MM.1S (cell line): ENCODE data around the gene ZNF768.

Source experiments
- DNase-seq: peaks from one replicate; pipeline ENCODE4 v3.0.0-alpha.2; 2015
- H2AFZ ChIP-seq: fragments of 300-600 bp; sonication (generic); 2 replicates; pipeline ENCODE4 v1.6.0; 2016; ENCODE audit warnings: antibody characterized with exemption, low read length
- H3F3A ChIP-seq: fragments of 300-600 bp; sonication (generic); 2 replicates; pipeline ENCODE4 v1.6.1; 2016; ENCODE audit warnings: mild to moderate bottlenecking, antibody characterized with exemption, low read length, moderate library complexity, mixed read lengths; ENCODE audit not compliant: insufficient read depth
- H3K27ac ChIP-seq: fragments of 300-600 bp; sonication (generic); 2 replicates; pipeline ENCODE4 v1.5.1; 2016; ENCODE audit warnings: mild to moderate bottlenecking, low read length
- H3K27me3 ChIP-seq: fragments of 300-600 bp; sonication (generic); replicated peaks from 2 replicates; pipeline ENCODE4 v1.6.0; 2016; ENCODE audit warnings: low read length; ENCODE audit not compliant: insufficient read depth
- H3K36me3 ChIP-seq: fragments of 300-600 bp; sonication (generic); replicated peaks from 2 replicates; pipeline ENCODE4 v1.6.1; 2016; ENCODE audit warnings: mild to moderate bottlenecking, low read length, mixed read lengths; ENCODE audit not compliant: insufficient read depth
- H3K4me1 ChIP-seq: fragments of 300-600 bp; sonication (generic); 2 replicates; pipeline ENCODE4 v1.6.1; 2016; ENCODE audit warnings: low read length, mixed read lengths
- H3K4me2 ChIP-seq: fragments of 300-600 bp; sonication (generic); 2 replicates; pipeline ENCODE4 v1.6.0; 2016; ENCODE audit warnings: low read depth, low read length
- H3K4me3 ChIP-seq: fragments of 300-600 bp; sonication (generic); 2 replicates; pipeline ENCODE4 v1.5.1; 2016; ENCODE audit warnings: low read length, mixed read lengths
- H3K79me2 ChIP-seq: fragments of 300-600 bp; sonication (generic); 2 replicates; pipeline ENCODE4 v1.6.1; 2016; ENCODE audit warnings: mixed run types, low read length, mixed read lengths
- H3K9ac ChIP-seq: fragments of 300-600 bp; sonication (generic); 2 replicates; pipeline ENCODE4 v1.6.1; 2016; ENCODE audit warnings: low read length, mixed read lengths
- H3K9me2 ChIP-seq: fragments of 300-600 bp; sonication (generic); replicated peaks from 2 replicates; pipeline ENCODE4 v1.6.1; 2016; ENCODE audit warnings: mild to moderate bottlenecking, low read length, mixed read lengths; ENCODE audit not compliant: insufficient read depth
- H3K9me3 ChIP-seq: fragments of 300-600 bp; sonication (generic); replicated peaks from 2 replicates; pipeline ENCODE4 v1.6.1; 2016; ENCODE audit warnings: mild to moderate bottlenecking, low read length, mixed read lengths; ENCODE audit not compliant: insufficient read depth
- H4K20me1 ChIP-seq: fragments of 300-600 bp; sonication (generic); 2 replicates; pipeline ENCODE4 v1.6.1; 2016; ENCODE audit warnings: mild to moderate bottlenecking, low read length, moderate library complexity, mixed read lengths; ENCODE audit not compliant: insufficient read depth
- EZH2 ChIP-seq: fragments of 300-600 bp; sonication (generic); optimal IDR thresholded peaks from 2 replicates; pipeline ENCODE3; 2017; ENCODE audit warnings: low read depth, mild to moderate bottlenecking, antibody characterized with exemption, low read length, mixed read lengths
- EZH2phosphoT487 ChIP-seq: fragments of 300-600 bp; sonication (generic); IDR thresholded peaks from 2 replicates; pipeline ENCODE4 v1.6.1; 2018; ENCODE audit warnings: antibody characterized with exemption, low read length
- TF ChIP-seq, protein P1 (sequence below): fragments of 300-600 bp; sonication (generic); IDR thresholded peaks from 2 replicates; pipeline ENCODE4 v1.5.1; 2016; ENCODE audit warnings: antibody characterized with exemption, low read length, mixed read lengths

Gene ZNF768

DNA sequence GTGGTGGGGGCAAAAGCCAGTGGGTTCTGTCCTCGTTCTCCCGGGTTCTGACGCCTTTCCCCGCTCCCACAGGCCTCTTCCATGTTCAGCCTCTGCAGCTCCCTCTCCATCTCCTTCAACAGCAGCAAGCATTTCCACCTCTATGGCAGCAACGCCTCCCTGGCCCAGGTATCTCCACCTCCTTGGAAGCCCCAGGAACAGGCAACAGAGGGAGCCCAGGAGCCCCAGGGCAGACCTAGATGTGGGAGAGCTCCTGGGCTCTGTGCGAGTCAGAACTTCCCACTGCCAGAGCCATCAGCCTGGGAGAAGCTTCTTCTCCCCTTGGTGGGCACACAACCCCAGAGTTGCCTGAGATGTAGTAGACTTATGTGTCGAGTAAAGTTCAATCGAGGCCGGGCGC, 7.8 kb downstream of the ZNF768 start:
- no peak for DNase-seq
- Histone ChIP-seq H4K20me1 (no peaks in the 10 kb centered on the region), H3F3A (no peaks in the 10 kb centered on the region; the same call in 1 of the 2 replicates), H2AFZ (no peak overlapping the region), H3K27ac (no peak overlapping the region), H3K4me3 (no peak overlapping the region), H3K79me2 (no peaks in the 10 kb centered on the region), H3K9ac (no peak overlapping the region), H3K9me2 (no peaks in the 10 kb centered on the region), H3K4me1 (no peaks in the 10 kb centered on the region), H3K4me2 (no peak overlapping the region), H3K36me3 (no peaks in the 10 kb centered on the region), H3K9me3 (no peaks in the 10 kb centered on the region), H3K27me3 (no peaks in the 10 kb centered on the region)
- TF ChIP-seq EZH2phosphoT487 (no peak), EZH2 (no peak)
- TF ChIP-seq, protein P1, sequence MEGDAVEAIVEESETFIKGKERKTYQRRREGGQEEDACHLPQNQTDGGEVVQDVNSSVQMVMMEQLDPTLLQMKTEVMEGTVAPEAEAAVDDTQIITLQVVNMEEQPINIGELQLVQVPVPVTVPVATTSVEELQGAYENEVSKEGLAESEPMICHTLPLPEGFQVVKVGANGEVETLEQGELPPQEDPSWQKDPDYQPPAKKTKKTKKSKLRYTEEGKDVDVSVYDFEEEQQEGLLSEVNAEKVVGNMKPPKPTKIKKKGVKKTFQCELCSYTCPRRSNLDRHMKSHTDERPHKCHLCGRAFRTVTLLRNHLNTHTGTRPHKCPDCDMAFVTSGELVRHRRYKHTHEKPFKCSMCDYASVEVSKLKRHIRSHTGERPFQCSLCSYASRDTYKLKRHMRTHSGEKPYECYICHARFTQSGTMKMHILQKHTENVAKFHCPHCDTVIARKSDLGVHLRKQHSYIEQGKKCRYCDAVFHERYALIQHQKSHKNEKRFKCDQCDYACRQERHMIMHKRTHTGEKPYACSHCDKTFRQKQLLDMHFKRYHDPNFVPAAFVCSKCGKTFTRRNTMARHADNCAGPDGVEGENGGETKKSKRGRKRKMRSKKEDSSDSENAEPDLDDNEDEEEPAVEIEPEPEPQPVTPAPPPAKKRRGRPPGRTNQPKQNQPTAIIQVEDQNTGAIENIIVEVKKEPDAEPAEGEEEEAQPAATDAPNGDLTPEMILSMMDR: no peak

DNA sequence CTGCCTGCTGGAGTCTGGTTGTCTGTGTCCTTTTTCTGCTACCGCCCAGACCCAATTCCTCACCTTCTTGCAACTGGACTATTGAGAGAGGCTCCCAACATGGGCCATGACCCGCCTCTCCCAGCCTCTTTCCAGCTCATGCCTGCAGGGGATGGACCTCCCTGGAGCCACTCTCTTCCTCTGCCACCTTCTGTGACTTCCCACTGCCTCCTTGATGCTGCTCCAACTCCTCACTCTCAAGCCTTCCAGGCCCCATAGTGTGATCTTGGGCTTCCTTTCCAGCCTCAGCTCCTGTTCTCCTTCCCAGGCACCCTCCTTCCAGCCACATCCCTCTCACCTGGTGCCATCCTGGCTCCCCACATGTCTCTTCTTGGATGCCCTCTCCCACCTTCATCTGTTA, 11.1 kb downstream of the ZNF768 start:
- H3K9me3 ChIP-seq: no peaks in the 10 kb centered on the region
- no peak overlapping the region for H3K9ac ChIP-seq
- TF ChIP-seq, protein P1: no peak
- no peak for TF ChIP-seq EZH2
- no peak for TF ChIP-seq EZH2phosphoT487
- H2AFZ ChIP-seq: no peak overlapping the region
- no peaks in the 10 kb centered on the region for H3K79me2 ChIP-seq
- no peaks in the 10 kb centered on the region for H3K27me3 ChIP-seq
- H4K20me1 ChIP-seq: no peaks in the 10 kb centered on the region
- no peaks in the 10 kb centered on the region for H3K4me1 ChIP-seq
- no peaks in the 10 kb centered on the region for H3K9me2 ChIP-seq
- no peaks in the 10 kb centered on the region for H3K36me3 ChIP-seq
- H3K4me3 ChIP-seq: no peak overlapping the region
- H3F3A ChIP-seq: no peaks in the 10 kb centered on the region
- H3K27ac ChIP-seq: no peak overlapping the region
- no peak overlapping the region for H3K4me2 ChIP-seq
- DNase-seq: no peak

DNA sequence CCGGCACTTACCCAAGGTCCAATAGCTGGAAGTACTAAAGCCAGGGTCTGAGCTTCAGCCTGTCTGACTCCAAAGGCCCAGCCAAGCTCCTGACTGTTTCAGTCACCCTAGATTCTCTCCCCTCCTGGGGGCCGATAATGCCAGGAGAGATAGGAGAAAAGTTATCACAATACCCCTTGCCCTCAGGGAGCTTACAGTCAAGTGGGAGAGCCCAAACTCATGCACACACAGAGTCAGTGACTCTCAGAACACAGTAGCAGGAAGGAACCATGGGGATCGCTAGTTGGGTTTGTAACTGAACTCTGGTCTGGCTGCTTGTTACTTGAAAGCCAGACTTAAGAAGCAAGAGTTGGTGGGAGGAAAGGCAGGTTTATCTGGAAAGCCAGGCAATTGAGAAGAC, 14.9 kb downstream of the ZNF768 start:
- Histone ChIP-seq H3K79me2 (no peaks in the 10 kb centered on the region), H3K36me3 (no peaks in the 10 kb centered on the region), H2AFZ (no peak overlapping the region), H4K20me1 (no peaks in the 10 kb centered on the region), H3K27ac (no peak overlapping the region), H3K9ac (no peak overlapping the region), H3F3A (no peaks in the 10 kb centered on the region), H3K27me3 (no peaks in the 10 kb centered on the region), H3K4me2 (no peak overlapping the region), H3K9me3 (no peaks in the 10 kb centered on the region), H3K4me3 (no peak overlapping the region), H3K9me2 (no peaks in the 10 kb centered on the region), H3K4me1 (no peaks in the 10 kb centered on the region)
- DNase-seq: no peak
- TF ChIP-seq EZH2phosphoT487 (no peak), EZH2 (no peak)
- TF ChIP-seq, protein P1: no peak
